Measurements from ENCODE around the gene CTAG1B. TPM values are rescaled to one million over a fixed set of nuclear protein-coding genes. Genes with fewer than 3 reads are reported as not detected.
"Not testable (repeated sequence)": the region's sequence is repeated elsewhere in the genome, so short reads cannot be mapped to it uniquely, and the experiment has no call there.

CTAG1B gene
- total RNA-seq = not detected

DNA sequence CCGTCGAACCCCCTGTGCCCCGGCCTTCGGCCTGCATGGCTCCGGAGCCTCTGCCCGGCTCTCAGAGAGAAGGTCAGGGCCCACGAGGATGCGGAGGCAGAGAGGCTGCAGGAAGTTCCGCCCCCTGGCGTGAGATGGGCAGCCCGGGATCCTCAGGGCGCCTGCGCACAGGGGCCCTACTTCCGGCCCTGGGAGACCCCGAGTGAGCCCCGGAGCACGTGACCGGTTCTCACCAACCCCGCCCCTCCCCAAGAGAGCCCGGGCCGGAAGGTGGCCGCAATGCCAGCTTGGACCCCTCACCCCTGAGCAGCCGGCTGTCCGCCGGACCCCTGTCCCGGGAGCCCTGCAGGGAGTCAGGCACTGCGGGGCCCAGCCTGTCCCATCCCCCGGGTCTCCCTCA, at the start of gene CTAG1B:
TSS of gene CTAG1B (minus strand) at position 101 of the 400 bp plus-strand sequence. CDS start at position 37, 64 bp downstream.
- H3K4me3 Mint-ChIP-seq; ATAC-seq; H3K27me3 Mint-ChIP-seq (ENCODE audit: low read depth); H3K36me3 Mint-ChIP-seq (ENCODE audit: insufficient read depth); H3K4me1 Mint-ChIP-seq (ENCODE audit: low read depth); H3K9me3 Mint-ChIP-seq; DNase-seq: not testable (repeated sequence)

DNA sequence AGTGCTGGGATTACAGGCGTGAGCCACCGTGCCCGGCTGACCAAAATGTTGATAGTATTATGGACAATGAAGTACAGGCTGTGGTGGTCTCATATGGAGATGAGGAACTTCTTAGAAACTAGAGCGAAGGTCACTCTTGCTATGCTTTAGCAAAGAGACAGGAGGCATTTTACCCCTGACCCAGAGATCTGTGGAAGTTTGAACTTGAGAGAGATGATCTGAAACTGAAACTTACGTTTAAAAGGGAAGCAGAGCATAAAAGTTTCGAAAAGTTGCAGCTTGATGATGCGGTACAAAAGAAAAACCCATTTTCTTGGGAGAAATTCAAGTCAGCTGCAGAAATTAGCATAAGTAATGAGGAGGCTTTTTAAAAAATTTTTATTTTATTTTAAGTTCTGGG, 42.8 kb upstream of the CTAG1B start:
- no peaks in the 10 kb centered on the region for H3K27me3 Mint-ChIP-seq (ENCODE audit: low read depth)
- DNase-seq (no peak), ATAC-seq (no peak)
- H3K4me1 Mint-ChIP-seq (ENCODE audit: low read depth) = peaks cover 4% of the 10 kb centered on the region
- no peaks in the 10 kb centered on the region for H3K36me3 Mint-ChIP-seq (ENCODE audit: insufficient read depth)
- H3K4me3 Mint-ChIP-seq = no peak overlapping the region
- H3K9me3 Mint-ChIP-seq = peaks cover 5% of the 10 kb centered on the region

GRCh38 chrX:154661170-154661569, 42.1 kb upstream of the CTAG1B start:
- no peak for ATAC-seq
- Mint-ChIP-seq H3K9me3 (peaks cover 5% of the 10 kb centered on the region), H3K4me1 (ENCODE audit: low read depth) (peaks cover 4% of the 10 kb centered on the region), H3K4me3 (no peak overlapping the region), H3K27me3 (ENCODE audit: low read depth) (no peaks in the 10 kb centered on the region), H3K36me3 (ENCODE audit: insufficient read depth) (no peaks in the 10 kb centered on the region)
- DNase-seq = no peak

GRCh38 chrX:154660541-154660940, 41.5 kb upstream of the CTAG1B start:
- Mint-ChIP-seq H3K4me1 (ENCODE audit: low read depth) (peaks cover 4% of the 10 kb centered on the region), H3K36me3 (ENCODE audit: insufficient read depth) (no peaks in the 10 kb centered on the region), H3K4me3 (no peak overlapping the region), H3K9me3 (peaks cover 5% of the 10 kb centered on the region), H3K27me3 (ENCODE audit: low read depth) (no peaks in the 10 kb centered on the region)
- ATAC-seq (no peak), DNase-seq (no peak)

- Mint-ChIP-seq H3K9me3 (no peaks in the 10 kb centered on the region), H3K4me1 (ENCODE audit: low read depth) (peaks cover 4% of the 10 kb centered on the region), H3K4me3 (no peak overlapping the region), H3K27me3 (ENCODE audit: low read depth) (no peaks in the 10 kb centered on the region), H3K36me3 (ENCODE audit: insufficient read depth) (no peaks in the 10 kb centered on the region)
- DNase-seq = no peak
- no peak for ATAC-seq
These were observed 39.9 kb upstream of the CTAG1B start for GRCh38 chrX:154658957-154659356.

- peaks cover 4% of the 10 kb centered on the region for H3K4me1 Mint-ChIP-seq (ENCODE audit: low read depth)
- H3K4me3 Mint-ChIP-seq = no peak overlapping the region
- ATAC-seq = no peak
- DNase-seq = no peak
- H3K36me3 Mint-ChIP-seq (ENCODE audit: insufficient read depth) = no peaks in the 10 kb centered on the region
- no peaks in the 10 kb centered on the region for H3K27me3 Mint-ChIP-seq (ENCODE audit: low read depth)
- no peaks in the 10 kb centered on the region for H3K9me3 Mint-ChIP-seq
These were observed 39.1 kb upstream of the CTAG1B start for GRCh38 chrX:154658187-154658586.

GRCh38 chrX:154657226-154657805, 38.2 kb upstream of the CTAG1B start:
- ATAC-seq = no peak
- H3K36me3 Mint-ChIP-seq (ENCODE audit: insufficient read depth) = no peaks in the 10 kb centered on the region
- H3K4me1 Mint-ChIP-seq (ENCODE audit: low read depth) = peaks cover 4% of the 10 kb centered on the region
- no peak for DNase-seq
- no peak overlapping the region for H3K4me3 Mint-ChIP-seq
- H3K9me3 Mint-ChIP-seq = no peaks in the 10 kb centered on the region
- H3K27me3 Mint-ChIP-seq (ENCODE audit: low read depth) = no peaks in the 10 kb centered on the region

DNA sequence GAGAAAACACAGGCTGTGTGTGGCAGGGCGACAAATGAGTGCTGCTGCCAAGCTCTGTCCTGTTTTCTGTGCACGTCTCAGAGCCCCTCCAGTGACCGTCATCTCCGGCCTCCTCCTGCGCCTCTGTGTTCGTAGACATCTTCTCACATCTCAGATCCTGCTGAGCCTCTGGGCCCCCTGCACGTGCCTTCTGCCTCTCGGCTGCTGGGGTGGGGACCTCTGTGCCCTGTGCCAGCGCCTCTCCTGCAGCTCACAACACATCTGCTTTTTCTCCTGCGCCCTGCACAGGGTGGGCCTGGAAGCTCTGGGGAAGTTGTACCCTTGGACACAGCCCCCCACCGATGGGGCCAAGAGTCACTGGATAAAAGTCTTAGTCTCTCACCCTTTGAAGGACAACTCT, 36.7 kb upstream of the CTAG1B start:
- no peaks in the 10 kb centered on the region for H3K4me1 Mint-ChIP-seq (ENCODE audit: low read depth)
- H3K36me3 Mint-ChIP-seq (ENCODE audit: insufficient read depth) = no peaks in the 10 kb centered on the region
- H3K9me3 Mint-ChIP-seq = no peaks in the 10 kb centered on the region
- H3K4me3 Mint-ChIP-seq = no peak overlapping the region
- DNase-seq (no peak), ATAC-seq (no peak)
- no peaks in the 10 kb centered on the region for H3K27me3 Mint-ChIP-seq (ENCODE audit: low read depth)

DNA sequence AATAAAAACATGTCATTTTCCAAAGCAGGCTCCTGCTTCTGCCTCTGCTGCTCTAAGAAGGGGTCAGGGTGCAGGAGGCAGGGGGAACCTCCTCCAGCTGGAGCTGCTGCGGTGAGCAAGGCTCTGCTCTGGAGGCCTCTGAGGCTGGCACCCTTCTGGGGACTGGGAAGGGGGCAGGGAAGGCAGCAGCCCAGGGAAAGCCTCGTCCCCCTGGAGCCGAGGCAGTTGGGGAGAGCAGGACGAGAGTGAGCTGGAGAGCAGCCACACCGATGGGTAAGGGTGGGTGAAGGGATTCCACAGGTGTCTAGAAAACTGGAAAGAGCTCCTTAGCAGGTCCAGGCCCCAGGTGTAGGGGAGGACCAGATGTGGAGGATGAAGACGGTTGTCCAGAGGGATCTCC, 36.3 kb upstream of the CTAG1B start:
- Mint-ChIP-seq H3K9me3 (no peaks in the 10 kb centered on the region), H3K36me3 (ENCODE audit: insufficient read depth) (no peaks in the 10 kb centered on the region), H3K4me1 (ENCODE audit: low read depth) (no peaks in the 10 kb centered on the region), H3K4me3 (no peak overlapping the region), H3K27me3 (ENCODE audit: low read depth) (no peaks in the 10 kb centered on the region)
- ATAC-seq (no peak), DNase-seq (no peak)

DNA sequence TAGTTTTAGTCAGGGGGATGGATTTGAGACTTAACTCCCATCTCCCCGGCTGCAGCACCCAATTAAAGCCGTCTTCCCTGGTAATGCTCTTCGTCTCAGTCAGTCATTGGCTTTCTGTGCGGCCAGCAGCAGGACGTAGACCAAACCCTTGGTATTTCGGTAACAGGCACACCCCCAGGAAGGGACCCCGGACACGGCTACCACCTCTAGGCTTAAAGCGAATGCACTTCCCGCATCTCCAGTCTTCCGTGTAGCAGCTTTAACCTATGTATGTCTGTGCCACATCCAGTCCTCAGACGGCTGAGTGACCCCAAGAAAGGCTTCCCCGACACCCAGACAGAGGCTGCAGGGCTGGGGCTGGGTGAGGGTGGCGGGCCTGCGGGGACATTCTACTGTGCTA, 35.8 kb upstream of the CTAG1B start:
- H3K27me3 Mint-ChIP-seq (ENCODE audit: low read depth) = no peaks in the 10 kb centered on the region
- H3K4me3 Mint-ChIP-seq = no peak overlapping the region

DNA sequence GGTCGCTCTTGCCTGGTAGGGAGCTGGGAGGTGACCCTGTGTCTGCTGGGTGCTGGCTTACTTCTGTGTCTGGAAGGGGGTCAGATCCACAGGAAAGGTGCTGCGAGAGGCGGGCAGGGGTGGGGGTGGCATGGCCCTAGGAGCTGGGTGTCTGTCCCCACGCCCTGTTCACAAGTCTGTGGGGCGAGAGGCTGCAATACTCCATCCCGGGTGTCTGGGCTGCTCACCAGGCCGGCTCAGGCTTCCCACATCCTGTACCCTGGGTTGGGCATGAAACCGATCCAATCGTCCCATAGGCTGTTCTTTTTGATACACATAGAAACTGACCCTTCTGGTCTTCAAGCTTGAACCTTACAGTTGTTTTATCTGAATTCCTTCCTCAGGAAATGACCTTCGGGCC, 35.3 kb upstream of the CTAG1B start:
- no peaks in the 10 kb centered on the region for H3K4me1 Mint-ChIP-seq (ENCODE audit: low read depth)
- no peak for ATAC-seq
- no peaks in the 10 kb centered on the region for H3K9me3 Mint-ChIP-seq
- no peaks in the 10 kb centered on the region for H3K27me3 Mint-ChIP-seq (ENCODE audit: low read depth)
- no peaks in the 10 kb centered on the region for H3K36me3 Mint-ChIP-seq (ENCODE audit: insufficient read depth)
- no peak overlapping the region for H3K4me3 Mint-ChIP-seq
- no peak for DNase-seq

More for the DNA sequence above, 35.8 kb upstream of the CTAG1B start:
- DNase-seq (no peak), ATAC-seq (no peak)
- H3K9me3 Mint-ChIP-seq = no peaks in the 10 kb centered on the region
- H3K4me1 Mint-ChIP-seq (ENCODE audit: low read depth) = no peaks in the 10 kb centered on the region
- H3K36me3 Mint-ChIP-seq (ENCODE audit: insufficient read depth) = no peaks in the 10 kb centered on the region

DNA sequence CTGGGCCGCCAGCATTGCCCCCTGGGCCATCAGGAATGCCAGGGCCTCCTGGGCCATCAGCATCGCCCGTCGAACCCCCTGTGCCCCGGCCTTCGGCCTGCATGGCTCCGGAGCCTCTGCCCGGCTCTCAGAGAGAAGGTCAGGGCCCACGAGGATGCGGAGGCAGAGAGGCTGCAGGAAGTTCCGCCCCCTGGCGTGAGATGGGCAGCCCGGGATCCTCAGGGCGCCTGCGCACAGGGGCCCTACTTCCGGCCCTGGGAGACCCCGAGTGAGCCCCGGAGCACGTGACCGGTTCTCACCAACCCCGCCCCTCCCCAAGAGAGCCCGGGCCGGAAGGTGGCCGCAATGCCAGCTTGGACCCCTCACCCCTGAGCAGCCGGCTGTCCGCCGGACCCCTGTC, 34.3 kb upstream of the CTAG1B start, which contains the start of gene CTAG2:
TSS of gene CTAG2 (minus strand) at position 167 of the 400 bp plus-strand sequence. CDS start at position 103, 64 bp downstream.
- H3K9me3 Mint-ChIP-seq; ATAC-seq; DNase-seq; H3K4me3 Mint-ChIP-seq; H3K4me1 Mint-ChIP-seq (ENCODE audit: low read depth); H3K36me3 Mint-ChIP-seq (ENCODE audit: insufficient read depth); H3K27me3 Mint-ChIP-seq (ENCODE audit: low read depth): not testable (repeated sequence)

DNA sequence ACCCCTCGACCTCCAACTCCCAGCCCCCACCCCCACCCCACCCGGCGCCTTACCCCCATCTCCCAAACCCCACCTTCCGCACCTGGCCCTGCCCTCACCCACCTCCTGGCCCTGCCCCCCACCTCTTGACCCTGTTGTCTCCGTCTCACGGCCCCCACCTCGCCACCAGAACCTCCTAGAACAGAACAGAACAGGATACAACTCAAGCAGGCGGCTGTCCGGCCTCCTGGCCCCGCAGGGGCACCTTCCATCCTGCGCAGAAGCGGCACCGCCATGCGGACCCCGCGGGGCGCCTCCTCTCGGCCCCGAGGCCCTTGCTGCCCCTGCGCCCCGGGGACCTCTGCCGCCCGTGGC, 33.9 kb upstream of the CTAG1B start:
- H3K4me3 Mint-ChIP-seq = no peak overlapping the region
- no peaks in the 10 kb centered on the region for H3K4me1 Mint-ChIP-seq (ENCODE audit: low read depth)
- no peaks in the 10 kb centered on the region for H3K36me3 Mint-ChIP-seq (ENCODE audit: insufficient read depth)
- no peaks in the 10 kb centered on the region for H3K27me3 Mint-ChIP-seq (ENCODE audit: low read depth)
- no peaks in the 10 kb centered on the region for H3K9me3 Mint-ChIP-seq
- ATAC-seq = no peak
- DNase-seq = no peak

GRCh38 chrX:154652311-154653047, 33.4 kb upstream of the CTAG1B start:
- no peak for ATAC-seq
- H3K4me3 Mint-ChIP-seq = no peak overlapping the region
- no peak for DNase-seq
- H3K27me3 Mint-ChIP-seq (ENCODE audit: low read depth) = no peaks in the 10 kb centered on the region
- H3K4me1 Mint-ChIP-seq (ENCODE audit: low read depth) = no peaks in the 10 kb centered on the region
- H3K36me3 Mint-ChIP-seq (ENCODE audit: insufficient read depth) = no peaks in the 10 kb centered on the region
- no peaks in the 10 kb centered on the region for H3K9me3 Mint-ChIP-seq

- Mint-ChIP-seq H3K4me3 (no peak overlapping the region), H3K27me3 (ENCODE audit: low read depth) (no peaks in the 10 kb centered on the region), H3K36me3 (ENCODE audit: insufficient read depth) (no peaks in the 10 kb centered on the region), H3K4me1 (ENCODE audit: low read depth) (no peaks in the 10 kb centered on the region), H3K9me3 (no peaks in the 10 kb centered on the region)
- DNase-seq (no peak), ATAC-seq (no peak)
These were observed 31.1 kb upstream of the CTAG1B start for GRCh38 chrX:154650221-154650510.
